GM23248 (cell line): Measurements from ENCODE around the gene FSTL3.

Source experiments
- EZH2 ChIP-seq: fragments of 200-600 bp; sonication (generic); IDR thresholded peaks from 2 replicates; pipeline ENCODE4 v1.6.1; 2018; ENCODE audit warnings: antibody characterized with exemption, mild to moderate bottlenecking; ENCODE audit not compliant: insufficient read depth, poor library complexity, severe bottlenecking
- EZH2phosphoT487 ChIP-seq: fragments of 200-600 bp; sonication (generic); IDR thresholded peaks from 2 replicates; pipeline ENCODE4 v1.6.1; 2018; ENCODE audit warnings: antibody characterized with exemption, moderate library complexity, mild to moderate bottlenecking, low read depth; ENCODE audit not compliant: insufficient read depth

- TF ChIP-seq EZH2 (no peak), EZH2phosphoT487 (no peak)
These were observed 11.2 kb upstream of the FSTL3 start for GRCh38 chr19:664913-665443.
